Measurements from ENCODE around the gene PFKFB3. TPM values are rescaled to one million over a fixed set of nuclear protein-coding genes. Genes with fewer than 3 reads are reported as not detected.

Gene PFKFB3
- total and polyA plus RNA-seq, 10 donors, result 6.3 to 227 (median 113) TPM

DNA sequence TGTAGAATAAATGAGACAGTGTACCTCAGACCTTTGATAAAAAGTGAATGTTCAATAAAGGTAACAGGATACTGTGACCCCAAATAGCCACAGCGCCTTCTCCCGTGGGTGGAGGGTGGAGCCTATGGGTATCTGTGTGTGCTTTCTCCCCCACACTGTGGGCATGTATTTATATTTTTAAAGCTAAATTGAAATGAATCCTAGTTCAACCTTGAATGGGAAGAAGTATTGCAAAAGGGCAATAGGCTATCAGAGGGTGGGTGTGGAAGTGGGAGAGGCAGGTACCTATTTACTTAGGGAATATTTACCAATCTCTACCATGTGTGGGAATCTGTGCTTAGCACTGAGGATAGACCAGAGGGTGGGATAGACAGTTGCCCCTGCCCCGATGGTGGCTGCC is 68.9 kb downstream of the PFKFB3 start:
- Histone ChIP-seq H3K27me3 (replicated peaks in 1 of 7) (no peaks in the 10 kb centered on the region), H3K4me1 (peaks cover 8 to 93% (median 39%) of the 10 kb centered on the region in 6 donors), H3K9me3 (no peaks in the 10 kb centered on the region), H3K36me3 (no peaks in the 10 kb centered on the region), H3K4me3 (no peak overlapping the region), H3K27ac (peak overlapping the region in 6 of 8 donors; percentile 68 to 92 (median 83))
- intact Hi-C loops (cut with DNase I; ENCODE audit: low total_unique reads), result no loop called here
- WGBS, 5 donors, result 74 to 86% (median 82%) methylated on average over 3 of the region's 3 CpGs
- TF ChIP-seq POLR2AphosphoS5 (IDR thresholded peaks at IDR 0.05) (no peak), POLR2A (IDR thresholded peaks at IDR 0.05) (no peak)
- TF ChIP-seq, protein P1, sequence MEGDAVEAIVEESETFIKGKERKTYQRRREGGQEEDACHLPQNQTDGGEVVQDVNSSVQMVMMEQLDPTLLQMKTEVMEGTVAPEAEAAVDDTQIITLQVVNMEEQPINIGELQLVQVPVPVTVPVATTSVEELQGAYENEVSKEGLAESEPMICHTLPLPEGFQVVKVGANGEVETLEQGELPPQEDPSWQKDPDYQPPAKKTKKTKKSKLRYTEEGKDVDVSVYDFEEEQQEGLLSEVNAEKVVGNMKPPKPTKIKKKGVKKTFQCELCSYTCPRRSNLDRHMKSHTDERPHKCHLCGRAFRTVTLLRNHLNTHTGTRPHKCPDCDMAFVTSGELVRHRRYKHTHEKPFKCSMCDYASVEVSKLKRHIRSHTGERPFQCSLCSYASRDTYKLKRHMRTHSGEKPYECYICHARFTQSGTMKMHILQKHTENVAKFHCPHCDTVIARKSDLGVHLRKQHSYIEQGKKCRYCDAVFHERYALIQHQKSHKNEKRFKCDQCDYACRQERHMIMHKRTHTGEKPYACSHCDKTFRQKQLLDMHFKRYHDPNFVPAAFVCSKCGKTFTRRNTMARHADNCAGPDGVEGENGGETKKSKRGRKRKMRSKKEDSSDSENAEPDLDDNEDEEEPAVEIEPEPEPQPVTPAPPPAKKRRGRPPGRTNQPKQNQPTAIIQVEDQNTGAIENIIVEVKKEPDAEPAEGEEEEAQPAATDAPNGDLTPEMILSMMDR (IDR thresholded peaks at IDR 0.05 in 8 of 11, conservative IDR thresholded peaks at IDR 0.05 in 3 of 11), result no peak
- no peak for DNase-seq

DNA sequence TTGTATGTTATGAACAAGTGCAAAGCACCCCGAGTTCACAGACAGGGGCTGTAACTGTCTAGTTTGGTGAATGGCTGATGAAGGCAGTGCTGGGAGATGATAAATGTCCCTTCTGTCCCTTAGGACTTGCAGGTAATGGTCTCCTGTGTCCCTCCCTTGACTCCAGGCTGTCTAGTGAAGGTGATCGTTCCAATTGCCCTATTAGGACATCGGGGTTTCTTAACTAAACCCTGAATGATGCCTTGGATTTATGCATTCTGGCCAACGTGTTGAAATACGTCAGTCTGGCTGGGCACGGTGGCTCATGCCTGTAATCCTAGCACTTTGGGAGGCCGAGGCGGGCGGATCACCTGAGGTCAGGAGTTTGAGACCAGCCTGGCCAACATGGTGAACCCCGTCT is 69.4 kb downstream of the PFKFB3 start:
- H3K4me1 ChIP-seq, result peaks cover 8 to 88% (median 39%) of the 10 kb centered on the region in 6 donors
- H3K27me3 ChIP-seq (replicated peaks in 1 of 7), result no peaks in the 10 kb centered on the region
- peak overlapping the region in 4 of 8 donors; percentile 78 to 92 (median 88) for H3K27ac ChIP-seq
- no peak overlapping the region for H3K4me3 ChIP-seq
- WGBS, 5 donors, result 92 to 96% (median 94%) methylated on average over 10 of the region's 10 CpGs
- intact Hi-C loops (cut with DNase I; ENCODE audit: low total_unique reads), result no loop called here
- no peak for DNase-seq
- TF ChIP-seq, protein P1 (IDR thresholded peaks at IDR 0.05 in 8 of 11, conservative IDR thresholded peaks at IDR 0.05 in 3 of 11), result no peak
- H3K36me3 ChIP-seq, result no peaks in the 10 kb centered on the region
- no peaks in the 10 kb centered on the region for H3K9me3 ChIP-seq

DNA sequence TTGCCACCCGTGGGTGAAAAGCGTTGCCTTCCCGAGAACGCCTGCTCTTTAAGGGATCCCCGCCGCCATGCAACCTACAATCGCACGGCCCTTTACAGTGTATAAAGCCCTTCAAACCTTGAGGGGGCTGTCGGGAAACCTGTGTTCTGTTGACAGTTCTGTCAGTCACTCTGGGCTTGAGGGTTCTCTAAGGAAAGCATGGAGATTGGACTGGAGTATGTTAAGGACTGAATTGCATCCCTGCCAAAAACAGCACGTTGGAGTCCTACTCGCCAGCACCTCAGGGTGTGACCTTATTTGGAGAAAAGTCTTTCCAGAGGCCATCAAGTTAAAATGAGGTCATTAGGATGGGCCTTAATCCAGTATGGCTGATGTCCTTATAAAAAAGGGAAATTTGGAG is 70.6 kb downstream of the PFKFB3 start:
- Histone ChIP-seq H3K9me3 (no peaks in the 10 kb centered on the region), H3K27ac (peak overlapping the region in 4 of 8 donors; percentile 89 to 92 (median 92)), H3K27me3 (replicated peaks in 1 of 7) (no peaks in the 10 kb centered on the region), H3K4me1 (peaks cover 8 to 76% (median 38%) of the 10 kb centered on the region in 6 donors), H3K36me3 (no peaks in the 10 kb centered on the region), H3K4me3 (no peak overlapping the region)
- TF ChIP-seq POLR2AphosphoS5 (IDR thresholded peaks at IDR 0.05) (no peak), POLR2A (IDR thresholded peaks at IDR 0.05) (no peak)
- TF ChIP-seq, protein P1 (IDR thresholded peaks at IDR 0.05 in 8 of 11, conservative IDR thresholded peaks at IDR 0.05 in 3 of 11), result no peak
- intact Hi-C loops (cut with DNase I; ENCODE audit: low total_unique reads), result no loop called here
- DNase-seq, result no peak
- 89 to 94% (median 93%) methylated on average over 11 of the region's 11 CpGs for WGBS, 5 donors

DNA sequence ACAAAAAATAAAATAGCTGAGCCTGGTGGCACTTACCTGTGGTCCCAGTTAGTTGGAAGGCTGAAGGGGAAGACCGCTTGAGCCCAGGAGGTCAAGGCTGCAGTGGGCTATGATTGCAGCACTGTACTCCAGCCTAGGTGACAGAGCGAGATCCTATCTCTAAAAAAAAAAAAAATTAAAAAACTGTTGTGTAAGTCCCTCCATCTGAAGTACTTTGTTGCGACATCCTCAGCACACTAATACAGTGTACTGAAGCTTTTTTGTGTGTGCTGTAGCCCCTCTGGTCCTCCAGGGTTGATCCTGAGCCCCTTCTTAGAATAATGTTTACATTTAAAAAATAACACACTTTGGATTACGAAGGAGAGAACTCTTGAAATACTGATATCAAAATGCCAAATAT is 71.3 kb downstream of the PFKFB3 start:
- Histone ChIP-seq H3K36me3 (no peaks in the 10 kb centered on the region), H3K4me3 (no peak overlapping the region), H3K27me3 (replicated peaks in 1 of 7) (no peaks in the 10 kb centered on the region), H3K27ac (peak overlapping the region in 6 of 8 donors; percentile 79 to 92 (median 90)), H3K9me3 (no peaks in the 10 kb centered on the region), H3K4me1 (peaks cover 8 to 69% (median 38%) of the 10 kb centered on the region in 6 donors)
- DNase-seq, result no peak
- intact Hi-C loops (cut with DNase I; ENCODE audit: low total_unique reads), result no loop called here
- 63 to 91% (median 73%) methylated on average over 4 of the region's 4 CpGs for WGBS, 5 donors
- TF ChIP-seq, protein P1 (IDR thresholded peaks at IDR 0.05 in 8 of 11, conservative IDR thresholded peaks at IDR 0.05 in 3 of 11), result no peak
- no peak for TF ChIP-seq POLR2AphosphoS5 (IDR thresholded peaks at IDR 0.05)
- TF ChIP-seq POLR2A (IDR thresholded peaks at IDR 0.05), result no peak

Data from spleen (tissue), 11 donors.